ENCODE measurements around the gene TSPAN31. TPM values are rescaled to one million over a fixed set of nuclear protein-coding genes. Genes with fewer than 3 reads are reported as not detected.

The TSPAN31 gene
- total RNA-seq, result 42.6 and 44.3 TPM in 2 replicates

GRCh38 chr12:57744777-57745484 lies at the start of gene TSPAN31:
Gene TSPAN31, plus strand, starts transcription at chr12:57745039. Its CDS starts 116 bp downstream, at chr12:57745155.

GRCh38 chr12:57738661-57739237 lies 6.1 kb upstream of the TSPAN31 start, which contains the start of gene AGAP2:
Gene AGAP2, minus strand, starts transcription at chr12:57738742. Its CDS starts 496 bp downstream, at chr12:57738246.

GRCh38 chr12:57751788-57752667 lies 7.2 kb downstream of the TSPAN31 start, which contains the start of gene CDK4:
Gene CDK4, minus strand, starts transcription at chr12:57752310. Its CDS starts 593 bp downstream, at chr12:57751717.

GRCh38 chr12:57754411-57755193 lies 9.8 kb downstream of the TSPAN31 start, which contains the start of gene MARCHF9:
Gene MARCHF9, plus strand, starts transcription at chr12:57755103. Its CDS starts 426 bp downstream, at chr12:57755529.

DNA sequence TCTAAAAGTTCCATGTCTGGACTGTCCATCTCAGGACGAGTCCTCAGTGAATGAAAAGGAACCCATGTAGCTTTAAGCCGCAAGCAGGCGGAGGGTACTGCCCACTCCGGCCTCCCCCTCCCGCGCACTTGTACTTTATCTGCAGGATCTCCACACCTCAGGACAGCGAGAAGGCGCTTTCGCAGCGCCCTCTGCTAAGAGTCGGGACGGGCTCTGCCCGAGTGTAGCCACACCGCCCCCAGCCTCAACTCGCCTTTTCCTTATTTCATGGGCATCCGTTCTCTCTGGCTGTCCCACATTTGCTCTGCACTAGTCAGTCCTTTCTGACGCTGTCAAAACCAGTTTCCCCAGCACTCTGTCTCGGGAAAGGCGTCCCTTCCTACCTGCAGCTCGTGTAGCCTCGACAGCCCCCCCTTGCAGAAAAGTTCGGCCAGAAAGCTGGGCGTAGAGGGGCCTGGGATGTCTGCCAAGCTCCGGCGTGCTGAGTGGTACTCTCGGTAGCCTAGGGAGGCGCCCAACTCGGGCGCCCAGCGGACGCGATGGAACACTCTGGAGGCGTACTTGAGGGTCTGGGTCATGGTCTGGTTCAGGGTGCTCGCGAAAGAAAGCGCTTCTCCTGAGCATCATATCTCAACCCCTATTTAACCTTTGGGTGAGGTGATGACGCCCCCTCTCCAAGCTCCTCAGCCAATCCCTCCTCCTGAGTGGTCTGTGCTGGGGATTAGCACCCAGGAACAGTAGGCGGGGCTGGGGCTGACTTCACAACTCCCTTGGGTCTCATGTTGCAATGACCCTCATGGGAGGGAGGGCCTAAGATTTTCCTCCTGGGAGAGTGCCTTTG lies 21.8 kb downstream of the TSPAN31 start, which contains the start of gene CYP27B1:
CYP27B1 (minus strand) TSS at position 615 of the 841 bp plus-strand sequence; CDS start at position 578, 37 bp downstream.

DNA sequence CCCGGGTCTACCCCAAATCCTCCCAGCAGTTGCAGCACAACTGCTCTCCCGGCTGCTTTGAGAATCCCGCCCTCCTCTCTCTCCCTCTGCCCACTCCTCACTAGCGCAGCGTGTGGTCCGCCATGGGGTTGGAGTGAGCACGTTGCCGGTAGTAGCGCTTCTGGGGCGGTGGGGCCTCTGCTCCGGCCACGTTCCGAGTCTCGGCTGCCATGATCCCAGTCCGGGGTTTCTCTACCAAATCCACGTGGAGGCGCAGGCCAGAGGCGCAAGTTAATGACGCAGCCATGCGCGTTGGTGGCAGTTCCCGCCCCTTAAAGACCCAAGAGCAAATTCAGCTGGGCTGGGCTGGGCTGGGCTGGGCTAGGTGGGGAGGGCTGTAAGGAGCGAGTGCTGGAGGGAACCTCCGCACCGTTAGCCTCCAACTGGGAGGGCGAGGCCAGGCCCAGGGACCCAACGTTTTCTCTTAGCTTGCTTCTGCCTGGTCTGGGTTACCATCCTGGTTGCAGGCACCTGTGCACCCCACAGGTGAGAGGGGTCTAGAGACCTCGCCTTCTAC lies 27.1 kb downstream of the TSPAN31 start, which contains the start of gene METTL1:
METTL1 (minus strand) TSS at position 233 of the 556 bp plus-strand sequence; CDS start at position 211, 22 bp downstream.

DNA sequence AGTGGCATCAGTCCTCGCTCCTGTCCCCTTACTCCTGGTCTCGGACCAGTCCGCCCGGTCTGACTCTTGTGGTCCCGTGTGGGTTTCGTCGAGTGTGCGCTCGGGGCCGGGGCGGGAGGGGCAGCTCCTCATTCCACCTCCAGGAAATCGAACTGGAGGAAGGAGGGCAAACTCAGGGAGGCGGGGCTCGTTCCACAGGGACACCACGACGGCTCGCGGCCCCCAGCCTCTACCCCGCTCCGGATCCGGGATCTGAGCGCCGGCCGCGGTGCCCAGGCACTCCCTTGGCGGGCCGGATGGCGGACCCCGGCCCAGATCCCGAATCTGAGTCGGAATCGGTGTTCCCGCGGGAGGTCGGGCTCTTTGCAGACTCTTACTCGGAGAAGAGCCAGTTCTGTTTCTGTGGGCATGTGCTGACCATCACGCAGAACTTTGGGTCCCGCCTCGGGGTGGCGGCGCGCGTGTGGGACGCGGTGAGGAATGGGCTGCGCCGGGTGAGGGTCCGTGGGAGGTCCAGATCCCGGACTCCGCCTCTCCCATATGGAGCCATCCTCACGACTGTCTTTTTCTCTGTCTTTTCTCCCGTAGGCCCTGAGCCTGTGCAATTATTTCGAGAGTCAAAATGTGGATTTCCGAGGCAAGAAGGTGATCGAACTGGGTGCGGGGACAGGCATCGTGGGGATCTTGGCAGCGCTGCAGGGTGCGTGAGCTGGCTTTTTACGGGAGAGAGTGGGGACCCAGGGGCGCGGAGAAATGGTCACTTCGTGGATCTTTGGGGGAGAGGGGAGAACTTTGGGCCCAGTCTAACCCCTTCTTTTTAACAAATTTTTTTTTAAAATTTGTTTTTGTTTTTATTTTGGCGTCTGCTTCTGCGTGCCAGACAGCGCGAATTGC lies 27.8 kb downstream of the TSPAN31 start, which contains the start of gene EEF1AKMT3:
EEF1AKMT3 (plus strand) TSS at position 186 of the 894 bp plus-strand sequence; CDS start at position 297, 111 bp downstream.

GRCh38 chr12:57782608-57783465 lies 38.0 kb downstream of the TSPAN31 start, which contains the start of gene TSFM:
Gene TSFM, plus strand, starts transcription at chr12:57782787. Its CDS starts 15 bp downstream, at chr12:57782802.

Other genes with a start within 250 kb of the TSPAN31 start
- 12.1 and 15.1 TPM in 2 replicates for gene DDIT3, start 224.5 kb upstream of the TSPAN31 start, total RNA-seq
- gene MBD6, start 222.2 kb upstream of the TSPAN31 start, total RNA-seq, result 5.1 and 10.9 TPM in 2 replicates
- gene DCTN2, start 197.8 kb upstream of the TSPAN31 start, total RNA-seq, result 196 and 201 TPM in 2 replicates
- gene KIF5A, start 195.0 kb upstream of the TSPAN31 start, total RNA-seq, result 0.07 TPM in 1 of 2 replicates, not detected in the other
- 4.7 and 5.6 TPM in 2 replicates for gene PIP4K2C, start 153.8 kb upstream of the TSPAN31 start, total RNA-seq
- 0.40 and 2.0 TPM in 2 replicates for gene DTX3, start 140.2 kb upstream of the TSPAN31 start, total RNA-seq
- 0.07 and 0.15 TPM in 2 replicates for gene ARHGEF25, start 133.6 kb upstream of the TSPAN31 start, total RNA-seq
- 0.13 TPM in 1 of 2 replicates, not detected in the other for gene B4GALNT1, start 111.8 kb upstream of the TSPAN31 start, total RNA-seq
- gene OS9, start 50.9 kb upstream of the TSPAN31 start, total RNA-seq, result 185 and 229 TPM in 2 replicates
- gene AGAP2, start 6.3 kb upstream of the TSPAN31 start, total RNA-seq, result 0.07 and 0.25 TPM in 2 replicates
- 235 and 265 TPM in 2 replicates for gene CDK4, start 7.3 kb downstream of the TSPAN31 start, total RNA-seq
- 1.3 and 2.8 TPM in 2 replicates for gene MARCHF9, start 10.1 kb downstream of the TSPAN31 start, total RNA-seq
- gene CYP27B1, start 22.0 kb downstream of the TSPAN31 start, total RNA-seq, result 0.53 and 1.6 TPM in 2 replicates
- 10.6 and 16.2 TPM in 2 replicates for gene METTL1, start 27.1 kb downstream of the TSPAN31 start, total RNA-seq
- 5.0 and 5.1 TPM in 2 replicates for gene EEF1AKMT3, start 27.6 kb downstream of the TSPAN31 start, total RNA-seq
- 25.4 and 35.1 TPM in 2 replicates for gene TSFM, start 37.7 kb downstream of the TSPAN31 start, total RNA-seq
- 0.05 and 0.27 TPM in 2 replicates for gene AVIL, start 73.7 kb downstream of the TSPAN31 start, total RNA-seq
- gene CTDSP2, start 101.7 kb downstream of the TSPAN31 start, total RNA-seq, result 85.4 and 86.8 TPM in 2 replicates
- gene ATP23, start 196.5 kb downstream of the TSPAN31 start, total RNA-seq, result 4.4 and 14.7 TPM in 2 replicates

Data from mammary microvascular endothelial cell (primary cell).